ENCODE data around the gene OAS2. TPM values are rescaled to one million over a fixed set of nuclear protein-coding genes. Genes with fewer than 3 reads are reported as not detected.

OAS2 gene
- total and polyA plus RNA-seq, 4 experiments from 2014 or later = 25.5 to 77.4 (median 69.6) TPM

- no peak overlapping the region for H3K4me3 Mint-ChIP-seq
- no peaks in the 10 kb centered on the region for H3K4me1 Mint-ChIP-seq
- DNase-seq = no peak
- no peak overlapping the region for H3K27ac ChIP-seq (ENCODE audit: low read depth, low read length)
- peaks cover 38% of the 10 kb centered on the region for H3K36me3 ChIP-seq (ENCODE audit: insufficient read depth, low read length)
- no peaks in the 10 kb centered on the region for H3K27me3 Mint-ChIP-seq
- H3K27me3 ChIP-seq (ENCODE audit: insufficient read depth, low read length) = no peaks in the 10 kb centered on the region
- ChIA-PET CTCF (ENCODE audit: partially characterized antibody) (interaction anchor here (1.0 kb wide), 1 partner anchor 9 kb away, joined by 3 read pairs; the partner anchor contains the start of gene OAS2), POLR2A (ENCODE audit: partially characterized antibody) (interaction anchor here (1.6 kb wide), 1 partner anchor 9 kb away, joined by 5 read pairs; the partner anchor contains the start of gene OAS2)
- peaks cover 44 to 45% of the 10 kb centered on the region in 2 donors for H3K36me3 Mint-ChIP-seq
- peak overlapping the region in 2 of 7 donors; percentile 4 to 13 for H3K27ac Mint-ChIP-seq
- H3K9me3 ChIP-seq (ENCODE audit: control insufficient read depth in 1 of 2, low read length in 2 of 2) = no peaks in the 10 kb centered on the region
- peaks cover 0 to 2% (median 0%) of the 10 kb centered on the region in 8 donors for H3K9me3 Mint-ChIP-seq
- no peak overlapping the region for H3K4me3 ChIP-seq (ENCODE audit: low read length in 2 of 2)
- intact Hi-C loops (cut with micrococcal nuclease) = no loop called here
- no peaks in the 10 kb centered on the region for H3K4me1 ChIP-seq (ENCODE audit: insufficient read depth, low read length)
These were observed 8.6 kb upstream of the OAS2 start for GRCh38 chr12:112969547-112970306.

DNA sequence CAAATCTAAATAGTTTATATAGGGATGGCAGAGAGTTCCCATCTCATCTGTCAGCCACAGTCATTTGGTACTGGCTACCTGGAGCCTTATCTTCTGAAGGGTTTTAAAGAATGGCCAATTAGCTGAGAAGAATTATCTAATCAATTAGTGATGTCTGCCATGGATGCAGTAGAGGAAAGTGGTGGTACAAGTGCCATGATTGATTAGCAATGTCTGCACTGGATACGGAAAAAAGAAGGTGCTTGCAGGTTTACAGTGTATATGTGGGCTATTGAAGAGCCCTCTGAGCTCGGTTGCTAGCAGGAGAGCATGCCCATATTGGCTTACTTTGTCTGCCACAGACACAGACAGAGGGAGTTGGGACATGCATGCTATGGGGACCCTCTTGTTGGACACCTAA lies 7.9 kb upstream of the OAS2 start:
- Mint-ChIP-seq H3K4me3 (no peak overlapping the region), H3K4me1 (no peaks in the 10 kb centered on the region), H3K36me3 (peaks cover 42 to 43% of the 10 kb centered on the region in 2 donors), H3K27ac (peak overlapping the region in 2 of 7 donors; percentile 13 to 46), H3K27me3 (no peaks in the 10 kb centered on the region), H3K9me3 (peaks cover 0 to 2% (median 0%) of the 10 kb centered on the region in 8 donors)
- H3K4me1 ChIP-seq (ENCODE audit: insufficient read depth, low read length) = no peaks in the 10 kb centered on the region
- H3K27ac ChIP-seq (ENCODE audit: low read depth, low read length) = no peak overlapping the region
- H3K36me3 ChIP-seq (ENCODE audit: insufficient read depth, low read length) = peaks cover 32% of the 10 kb centered on the region
- no peaks in the 10 kb centered on the region for H3K9me3 ChIP-seq (ENCODE audit: control insufficient read depth in 1 of 2, low read length in 2 of 2)
- ChIA-PET CTCF (ENCODE audit: partially characterized antibody) (interaction anchor here (1.0 kb wide), 1 partner anchor 8 kb away, joined by 3 read pairs; the partner anchor contains the start of gene OAS2), POLR2A (ENCODE audit: partially characterized antibody) (interaction anchor here (1.6 kb wide), 1 partner anchor 8 kb away, joined by 5 read pairs; the partner anchor contains the start of gene OAS2)
- H3K27me3 ChIP-seq (ENCODE audit: insufficient read depth, low read length) = no peaks in the 10 kb centered on the region
- DNase-seq = no peak
- intact Hi-C loops (cut with micrococcal nuclease) = no loop called here
- no peak overlapping the region for H3K4me3 ChIP-seq (ENCODE audit: low read length in 2 of 2)

DNA sequence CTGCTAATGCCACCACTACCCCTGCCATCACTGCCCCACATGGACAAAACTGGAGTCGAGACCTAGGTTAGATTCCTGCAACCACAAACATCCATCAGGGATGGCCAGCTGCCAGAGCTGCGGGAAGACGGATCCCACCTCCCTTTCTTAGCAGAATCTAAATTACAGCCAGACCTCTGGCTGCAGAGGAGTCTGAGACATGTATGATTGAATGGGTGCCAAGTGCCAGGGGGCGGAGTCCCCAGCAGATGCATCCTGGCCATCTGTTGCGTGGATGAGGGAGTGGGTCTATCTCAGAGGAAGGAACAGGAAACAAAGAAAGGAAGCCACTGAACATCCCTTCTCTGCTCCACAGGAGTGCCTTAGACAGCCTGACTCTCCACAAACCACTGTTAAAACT lies 7.1 kb upstream of the OAS2 start:
- Histone ChIP-seq H3K27ac (ENCODE audit: low read depth, low read length) (no peak overlapping the region), H3K9me3 (ENCODE audit: control insufficient read depth in 1 of 2, low read length in 2 of 2) (no peaks in the 10 kb centered on the region), H3K36me3 (ENCODE audit: insufficient read depth, low read length) (peaks cover 23% of the 10 kb centered on the region), H3K4me3 (ENCODE audit: low read length in 2 of 2) (no peak overlapping the region), H3K4me1 (ENCODE audit: insufficient read depth, low read length) (no peaks in the 10 kb centered on the region), H3K27me3 (ENCODE audit: insufficient read depth, low read length) (no peaks in the 10 kb centered on the region)
- Mint-ChIP-seq H3K27me3 (no peaks in the 10 kb centered on the region), H3K36me3 (peaks cover 34 to 36% of the 10 kb centered on the region in 2 donors), H3K4me1 (peaks cover 0 to 1% (median 0%) of the 10 kb centered on the region in 4 donors), H3K9me3 (peaks cover 0 to 2% (median 0%) of the 10 kb centered on the region in 8 donors), H3K4me3 (no peak overlapping the region), H3K27ac (no peak overlapping the region)
- DNase-seq = no peak
- CTCF ChIA-PET (ENCODE audit: partially characterized antibody) = interaction anchor here (1.4 kb wide), 1 partner anchor 22 kb away, joined by 3 read pairs; no protein-coding TSS in a partner anchor
- POLR2A ChIA-PET (ENCODE audit: partially characterized antibody) = no interaction called here
- intact Hi-C loops (cut with micrococcal nuclease) = no loop called here

- Histone ChIP-seq H3K27me3 (ENCODE audit: insufficient read depth, low read length) (no peaks in the 10 kb centered on the region), H3K9me3 (ENCODE audit: control insufficient read depth in 1 of 2, low read length in 2 of 2) (no peaks in the 10 kb centered on the region), H3K4me3 (ENCODE audit: low read length in 2 of 2) (no peak overlapping the region), H3K27ac (ENCODE audit: low read depth, low read length) (no peak overlapping the region), H3K4me1 (ENCODE audit: insufficient read depth, low read length) (peaks cover 14% of the 10 kb centered on the region), H3K36me3 (ENCODE audit: insufficient read depth, low read length) (peaks cover 5% of the 10 kb centered on the region)
- no peak for DNase-seq
- Mint-ChIP-seq H3K4me1 (peaks cover 0 to 14% (median 4%) of the 10 kb centered on the region in 4 donors), H3K27me3 (no peaks in the 10 kb centered on the region), H3K4me3 (no peak overlapping the region), H3K27ac (peak overlapping the region in 2 of 7 donors; percentile 5 to 47), H3K36me3 (peaks cover 19 to 24% of the 10 kb centered on the region in 2 donors), H3K9me3 (peaks cover 0 to 2% (median 0%) of the 10 kb centered on the region in 8 donors)
- intact Hi-C loops (cut with micrococcal nuclease) = no loop called here
- ChIA-PET CTCF (ENCODE audit: partially characterized antibody) (interaction anchor here (8.4 kb wide), 1 partner anchor 18 kb away, joined by 112 read pairs; no protein-coding TSS in a partner anchor), POLR2A (ENCODE audit: partially characterized antibody) (interaction anchor here (1.5 kb wide), 1 partner anchor 35 kb away, joined by 5 read pairs; the partner anchor contains the start of gene OAS3)
These were observed 5.1 kb upstream of the OAS2 start for GRCh38 chr12:112973011-112973735.

DNA sequence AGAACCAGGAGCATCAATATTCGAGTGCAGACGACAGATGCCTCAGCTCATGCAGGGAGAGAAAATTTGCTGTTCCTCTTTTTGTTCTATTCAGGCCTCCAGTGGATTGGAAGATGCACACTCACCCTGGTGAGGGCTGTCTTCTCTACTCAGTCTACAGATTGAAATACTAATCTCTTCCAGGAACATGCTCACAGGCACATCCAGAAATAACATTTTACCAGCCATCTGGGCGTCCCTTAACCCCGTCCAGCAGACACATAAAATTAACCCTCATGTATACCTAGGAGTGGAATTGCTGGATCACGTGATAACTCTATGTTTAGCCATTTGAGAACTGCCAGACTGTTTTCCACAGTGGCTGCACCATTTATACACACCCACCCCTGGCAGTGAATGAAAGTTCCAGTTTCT lies 4.5 kb upstream of the OAS2 start:
- no peak for DNase-seq
- Histone ChIP-seq H3K27me3 (ENCODE audit: insufficient read depth, low read length) (no peaks in the 10 kb centered on the region), H3K4me1 (ENCODE audit: insufficient read depth, low read length) (peaks cover 14% of the 10 kb centered on the region), H3K36me3 (ENCODE audit: insufficient read depth, low read length) (peaks cover 5% of the 10 kb centered on the region), H3K27ac (ENCODE audit: low read depth, low read length) (no peak overlapping the region), H3K9me3 (ENCODE audit: control insufficient read depth in 1 of 2, low read length in 2 of 2) (no peaks in the 10 kb centered on the region), H3K4me3 (ENCODE audit: low read length in 2 of 2) (no peak overlapping the region)
- Mint-ChIP-seq H3K27ac (peak overlapping the region in 2 of 7 donors; percentile 5 to 62), H3K9me3 (peaks cover 0 to 2% (median 0%) of the 10 kb centered on the region in 8 donors), H3K36me3 (peaks cover 18 to 26% of the 10 kb centered on the region in 2 donors), H3K4me1 (peaks cover 0 to 14% (median 7%) of the 10 kb centered on the region in 4 donors), H3K27me3 (no peaks in the 10 kb centered on the region), H3K4me3 (no peak overlapping the region)
- POLR2A ChIA-PET (ENCODE audit: partially characterized antibody) = no interaction called here
- CTCF ChIA-PET (ENCODE audit: partially characterized antibody) = interaction anchor here (8.4 kb wide), 1 partner anchor 17 kb away, joined by 112 read pairs; no protein-coding TSS in a partner anchor
- intact Hi-C loops (cut with micrococcal nuclease) = no loop called here

DNA sequence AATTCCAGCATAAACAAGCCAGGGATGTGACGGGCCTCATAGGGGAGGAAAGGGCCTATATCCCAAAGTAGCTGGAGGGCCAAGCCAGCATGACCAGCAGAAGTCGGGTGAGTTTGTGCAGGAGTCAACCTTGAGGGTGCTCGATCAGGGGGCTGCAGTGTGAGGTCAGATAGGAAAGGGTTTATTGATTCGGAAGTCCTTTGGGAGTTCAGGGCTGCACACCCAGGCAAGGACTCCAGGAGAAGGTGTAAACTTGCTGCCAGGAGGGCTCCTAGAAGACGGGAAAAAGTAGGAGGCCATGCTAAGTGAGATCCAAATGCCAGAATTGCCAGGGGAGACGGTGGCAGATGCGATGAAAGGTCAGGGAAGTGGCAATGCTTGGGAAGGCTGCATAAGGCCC lies 3.4 kb upstream of the OAS2 start:
- Histone ChIP-seq H3K36me3 (ENCODE audit: insufficient read depth, low read length) (no peaks in the 10 kb centered on the region), H3K27ac (ENCODE audit: low read depth, low read length) (no peak overlapping the region), H3K27me3 (ENCODE audit: insufficient read depth, low read length) (no peaks in the 10 kb centered on the region), H3K9me3 (ENCODE audit: control insufficient read depth in 1 of 2, low read length in 2 of 2) (no peaks in the 10 kb centered on the region), H3K4me1 (ENCODE audit: insufficient read depth, low read length) (peaks cover 20% of the 10 kb centered on the region), H3K4me3 (ENCODE audit: low read length in 2 of 2) (no peak overlapping the region)
- Mint-ChIP-seq H3K27ac (peak overlapping the region in 3 of 7 donors; percentile 43 to 87 (median 52)), H3K9me3 (peaks cover 0 to 2% (median 0%) of the 10 kb centered on the region in 8 donors), H3K4me1 (peaks cover 2 to 25% (median 13%) of the 10 kb centered on the region in 4 donors), H3K36me3 (peaks cover 11 to 27% of the 10 kb centered on the region in 2 donors), H3K4me3 (peak overlapping the region in 1 of 8 donors; percentile 16), H3K27me3 (no peaks in the 10 kb centered on the region)
- POLR2A ChIA-PET (ENCODE audit: partially characterized antibody) = no interaction called here
- CTCF ChIA-PET (ENCODE audit: partially characterized antibody) = interaction anchor here (8.4 kb wide), 1 partner anchor 16 kb away, joined by 112 read pairs; no protein-coding TSS in a partner anchor
- intact Hi-C loops (cut with micrococcal nuclease) = loop anchor here (5.0 kb wide), 1 partner anchor 212 kb away; the partner anchor contains the start of genes DDX54 and RITA1
- DNase-seq = no peak

All from CD4-positive, alpha-beta memory T cell (primary cell).